Panc1 (cell line): Measurements from ENCODE around the gene ITGB4. TPM values are rescaled to one million over a fixed set of nuclear protein-coding genes. Genes with fewer than 3 reads are reported as not detected.
A peak's percentile ranks its signal among the peaks of the same experiment; 100 is the strongest.

Experiments used
- ATAC-seq: fragments of 200-7000 bp; cut with Tn5 transposase; 2 replicates; pipeline ENCODE4 v1.9.1; 2020; ENCODE audit warnings: mild to moderate bottlenecking, moderate library complexity
- BruUV-seq: library from RNA; stranded (reverse); fragments of 400-500 nt; replicated peaks from 2 replicates; lab custom pipeline; 2021; lab: Mats Ljungman, UMichigan
- CTCF ChIA-PET: fragments of 300-600 bp; sonication (Branson Sonifier 250); formaldehyde crosslinking; loops from one replicate; lab custom pipeline; 2022; ENCODE audit warnings: antibody characterized with exemption; lab: Charles Lee
- POLR2A ChIA-PET: fragments of 300-600 bp; sonication (Branson Sonifier 250); formaldehyde crosslinking; loops from one replicate; lab custom pipeline; 2022; ENCODE audit warnings: antibody characterized with exemption; lab: Charles Lee
- DNase-seq: peaks from one replicate; pipeline ENCODE4 v3.0.0-alpha.2; 2010; ENCODE audit warnings: low read depth, low spot score
- H3K27ac ChIP-seq: 2 replicates; pipeline ENCODE4 v1.5.1; 2011; ENCODE audit warnings: mild to moderate bottlenecking, low read length, inconsistent platforms
- H3K27me3 ChIP-seq: fragments of 200-500 bp; sonication (Bioruptor generic); 2 replicates; pipeline ENCODE4 v1.6.0; 2014; ENCODE audit warnings: low read length, inconsistent platforms; ENCODE audit not compliant: control insufficient read depth, insufficient read depth
- H3K36me3 ChIP-seq: fragments of 200-500 bp; sonication (Bioruptor generic); 2 replicates; pipeline ENCODE4 v1.5.1; 2014; ENCODE audit warnings: inconsistent platforms, mild to moderate bottlenecking, low read length, moderate library complexity; ENCODE audit not compliant: control insufficient read depth, insufficient read depth
- H3K4me1 ChIP-seq: 2 replicates; pipeline ENCODE4 v1.5.1; 2011; ENCODE audit warnings: inconsistent platforms, mild to moderate bottlenecking, low read length, moderate library complexity; ENCODE audit not compliant: control insufficient read depth, insufficient read depth
- H3K4me3 ChIP-seq, 2 experiments: 2 replicates each; pipeline ENCODE4 v1.5.1; 2011 to 2012; ENCODE audit warnings: low read depth in 2 of 2, low read length in 2 of 2, mild to moderate bottlenecking in 2 of 2, inconsistent platforms in 1 of 2, moderate library complexity in 1 of 2
- H3K9me3 ChIP-seq: fragments of 200-500 bp; sonication (Bioruptor generic); 2 replicates; pipeline ENCODE4 v1.5.1; 2014; ENCODE audit warnings: low read depth, mild to moderate bottlenecking, inconsistent platforms, low read length, moderate library complexity; ENCODE audit not compliant: control insufficient read depth, insufficient read depth
- CTCF ChIP-seq: fragments of 450-650 bp; IDR thresholded peaks from 2 replicates; pipeline ENCODE4 v1.5.1; 2017; ENCODE audit warnings: mild to moderate bottlenecking
- POLR2AphosphoS5 ChIP-seq: IDR thresholded peaks from 2 replicates; pipeline ENCODE4 v1.6.1; 2012; ENCODE audit warnings: mild to moderate bottlenecking, low read depth, low read length, moderate library complexity
- REST ChIP-seq, 2 experiments: IDR thresholded peaks; 2 replicates each; pipeline ENCODE4 v1.6.1; 2011 to 2012; ENCODE audit warnings: low read depth in 2 of 2, control low read depth in 1 of 2, low read length in 1 of 2, mild to moderate bottlenecking in 1 of 2, moderate library complexity in 1 of 2; ENCODE audit not compliant: insufficient read depth in 1 of 2
- SIN3A ChIP-seq: IDR thresholded peaks from 2 replicates; pipeline ENCODE4 v1.6.1; 2012; ENCODE audit warnings: low read depth, mild to moderate bottlenecking, low read length, moderate library complexity, borderline replicate concordance; ENCODE audit not compliant: insufficient read depth
- TCF7L2 ChIP-seq: IDR thresholded peaks from 2 replicates; pipeline ENCODE4 v1.6.1; 2011; ENCODE audit warnings: mild to moderate bottlenecking, low read depth, low read length, inconsistent platforms
- in situ Hi-C: cut with HindIII; loops from 2 replicates; pipeline ENCODE4 v1.10.0; 2016; ENCODE audit warnings: low sequenced_read_pairs, low pct_unique_long_range_greater_than_20kb
- intact Hi-C: fragments of 100-400 bp; cut with micrococcal nuclease; formaldehyde crosslinking; loops from one replicate; pipeline ENCODE4 v1.10.0; 2022; ENCODE audit not compliant: unreplicated experiment
- total RNA-seq: library from RNA; stranded (reverse); gene quantifications from one replicate; pipeline ENCODE4 v1.2.1, GENCODE V29; 2021; ENCODE audit not compliant: unreplicated experiment

Gene ITGB4
- total RNA-seq, 1 experiment from 2014 or later: 100 TPM

GRCh38 chr17:75749545-75750389 lies 28.5 kb downstream of the ITGB4 start:
- Histone ChIP-seq H3K27ac (no peak overlapping the region), H3K27me3 (no peaks in the 10 kb centered on the region), H3K4me3 (no peak overlapping the region), H3K4me1 (peaks cover 1% of the 10 kb centered on the region; the same call in 1 of the 2 replicates), H3K9me3 (no peaks in the 10 kb centered on the region), H3K36me3 (no peaks in the 10 kb centered on the region)
- intact Hi-C loops (no loop called here), in situ Hi-C loops (loop anchor here (5.0 kb wide), 1 partner anchor 67 kb away; no protein-coding TSS in a partner anchor)
- ATAC-seq (peak; percentile 86), DNase-seq (peak; percentile 43)
- no TSS peak for BruUV-seq
- ChIA-PET POLR2A (interaction anchor here (1.0 kb wide), 1 partner anchor 84 kb away, joined by 4 read pairs; no protein-coding TSS in a partner anchor), CTCF (interaction anchor here (0.6 to 5.7 kb wide), 9 partner anchors 11 to 116 kb away, joined by 3 to 86 read pairs (median 5); partner anchors contain the start of genes GALK1 and SMIM5)
- TF ChIP-seq SIN3A (no peak), CTCF (peak; percentile 98), REST (IDR thresholded peaks at IDR 0.05; ENCODE audit: insufficient read depth in 1 of 2, low read depth in 2 of 2, low read length in 1 of 2) (no peak), POLR2AphosphoS5 (no peak), TCF7L2 (no peak)

GRCh38 chr17:75750661-75751423 lies 29.6 kb downstream of the ITGB4 start:
- Histone ChIP-seq H3K4me3 (no peak overlapping the region), H3K27ac (no peak overlapping the region)

More at GRCh38 chr17:75750661-75751423, 29.6 kb downstream of the ITGB4 start:
- DNase-seq: no peak
- H3K36me3 ChIP-seq: no peaks in the 10 kb centered on the region
- H3K4me1 ChIP-seq: peaks cover 10% of the 10 kb centered on the region
- no peaks in the 10 kb centered on the region for H3K9me3 ChIP-seq
- in situ Hi-C loops: no loop called here
- no peaks in the 10 kb centered on the region for H3K27me3 ChIP-seq
- POLR2A ChIA-PET: no interaction called here
- no TSS peak for BruUV-seq
- CTCF ChIA-PET: interaction anchor here (0.6 to 5.7 kb wide), 3 partner anchors 14 to 323 kb away, joined by 3 to 86 read pairs (median 5); partner anchors contain the start of genes GALK1 and SMIM5
- intact Hi-C loops: no loop called here
- TF ChIP-seq POLR2AphosphoS5 (no peak), SIN3A (no peak), TCF7L2 (no peak), CTCF (no peak)
- no peak for ATAC-seq
